Thoracic aorta (tissue), 2 donors: Measurements from ENCODE around the gene AOPEP. TPM values are rescaled to one million over a fixed set of nuclear protein-coding genes. Genes with fewer than 3 reads are reported as not detected.

Source experiments
- ATAC-seq: fragments of 150-250 bp; one replicate; pipeline ENCODE4 v1.8.0; 2017; ENCODE audit warnings: low read depth; ENCODE audit not compliant: insufficient number of reproducible peaks, low FRiP score
- DNase-seq: peaks from one replicate; pipeline ENCODE4 v3.0.0-alpha.2; 2020; ENCODE audit warnings: low spot score
- H3K27ac ChIP-seq, 2 donors: fragments of 200-600 bp; sonication (generic); 1 replicate in 1 of 2; 2 replicates in 1 of 2; pipeline ENCODE4 v1.5.1; 2016; ENCODE audit warnings: mild to moderate bottlenecking in 2 of 2, moderate library complexity in 2 of 2
- H3K27me3 ChIP-seq: fragments of 200-600 bp; sonication (generic); replicated peaks from 2 replicates; pipeline ENCODE4 v1.6.0; 2016; ENCODE audit warnings: mild to moderate bottlenecking; ENCODE audit not compliant: insufficient read depth
- H3K36me3 ChIP-seq: fragments of 200-600 bp; sonication (generic); one replicate; pipeline ENCODE4 v1.5.1; 2016
- H3K4me1 ChIP-seq, 2 donors: fragments of 200-600 bp; sonication (generic); 1 replicate in 1 of 2; 2 replicates in 1 of 2; pipeline versions ENCODE4 v1.5.1 to v1.6.0; 2016; ENCODE audit warnings: low read depth in 2 of 2, mild to moderate bottlenecking in 1 of 2; ENCODE audit not compliant: control insufficient read depth in 1 of 2
- H3K4me3 ChIP-seq: fragments of 200-600 bp; sonication (generic); 2 replicates; pipeline ENCODE4 v1.5.1; 2016; ENCODE audit warnings: mild to moderate bottlenecking
- H3K9me3 ChIP-seq: fragments of 200-600 bp; sonication (generic); 2 replicates; pipeline ENCODE4 v1.5.1; 2016
- total RNA-seq, 2 donors: library from RNA; depleted of rRNA; stranded (reverse); fragments of >200 nt; gene quantifications; one replicate each; pipeline versions ENCODE4 v1.1.0 to v1.2.3, GENCODE V29; 2016
- TF ChIP-seq, protein P1 (sequence below): fragments of 200-600 bp; sonication (generic); IDR thresholded peaks from one replicate; pipeline ENCODE4 v1.5.1; 2019; ENCODE audit warnings: antibody characterized with exemption

AOPEP gene
- total RNA-seq, 2 donors from 2014 or later = 494 to 668 TPM

DNA sequence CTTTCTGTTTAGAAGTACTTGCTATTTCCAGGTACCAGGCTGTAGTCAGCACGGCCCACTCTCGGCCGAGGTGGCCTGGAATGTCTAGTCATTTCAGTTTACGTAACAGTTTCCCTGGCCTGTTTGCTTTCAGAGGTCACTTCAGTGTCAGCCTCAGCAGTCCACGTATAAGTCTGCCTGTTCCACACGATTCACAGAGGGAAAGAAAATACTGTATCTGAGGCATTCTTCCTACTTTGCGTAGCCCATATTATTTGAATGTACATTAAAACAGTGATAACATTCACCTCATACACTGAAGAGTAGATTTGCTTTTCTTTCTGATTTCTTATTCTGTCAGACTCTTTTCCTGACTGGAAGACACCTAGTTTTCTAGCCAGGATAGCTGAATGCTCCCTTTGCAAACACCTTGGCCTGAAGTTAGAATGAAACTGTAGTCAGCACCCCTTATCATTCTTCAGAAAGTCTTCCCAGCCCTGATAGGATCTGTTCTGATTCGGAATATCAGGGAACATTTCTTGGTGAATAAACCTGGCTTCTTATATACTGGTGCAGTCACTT lies 140.9 kb downstream of the AOPEP start:
- Histone ChIP-seq H3K9me3 (no peaks in the 10 kb centered on the region), H3K27me3 (no peaks in the 10 kb centered on the region), H3K27ac (peak overlapping the region; percentile 87 to 91), H3K4me3 (peak overlapping the region; percentile 40), H3K36me3 (no peaks in the 10 kb centered on the region), H3K4me1 (peaks cover 32 to 85% of the 10 kb centered on the region in 2 donors)
- DNase-seq (peak; percentile 33), ATAC-seq (peak; percentile 63)
- TF ChIP-seq, protein P1, sequence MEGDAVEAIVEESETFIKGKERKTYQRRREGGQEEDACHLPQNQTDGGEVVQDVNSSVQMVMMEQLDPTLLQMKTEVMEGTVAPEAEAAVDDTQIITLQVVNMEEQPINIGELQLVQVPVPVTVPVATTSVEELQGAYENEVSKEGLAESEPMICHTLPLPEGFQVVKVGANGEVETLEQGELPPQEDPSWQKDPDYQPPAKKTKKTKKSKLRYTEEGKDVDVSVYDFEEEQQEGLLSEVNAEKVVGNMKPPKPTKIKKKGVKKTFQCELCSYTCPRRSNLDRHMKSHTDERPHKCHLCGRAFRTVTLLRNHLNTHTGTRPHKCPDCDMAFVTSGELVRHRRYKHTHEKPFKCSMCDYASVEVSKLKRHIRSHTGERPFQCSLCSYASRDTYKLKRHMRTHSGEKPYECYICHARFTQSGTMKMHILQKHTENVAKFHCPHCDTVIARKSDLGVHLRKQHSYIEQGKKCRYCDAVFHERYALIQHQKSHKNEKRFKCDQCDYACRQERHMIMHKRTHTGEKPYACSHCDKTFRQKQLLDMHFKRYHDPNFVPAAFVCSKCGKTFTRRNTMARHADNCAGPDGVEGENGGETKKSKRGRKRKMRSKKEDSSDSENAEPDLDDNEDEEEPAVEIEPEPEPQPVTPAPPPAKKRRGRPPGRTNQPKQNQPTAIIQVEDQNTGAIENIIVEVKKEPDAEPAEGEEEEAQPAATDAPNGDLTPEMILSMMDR = no peak

DNA sequence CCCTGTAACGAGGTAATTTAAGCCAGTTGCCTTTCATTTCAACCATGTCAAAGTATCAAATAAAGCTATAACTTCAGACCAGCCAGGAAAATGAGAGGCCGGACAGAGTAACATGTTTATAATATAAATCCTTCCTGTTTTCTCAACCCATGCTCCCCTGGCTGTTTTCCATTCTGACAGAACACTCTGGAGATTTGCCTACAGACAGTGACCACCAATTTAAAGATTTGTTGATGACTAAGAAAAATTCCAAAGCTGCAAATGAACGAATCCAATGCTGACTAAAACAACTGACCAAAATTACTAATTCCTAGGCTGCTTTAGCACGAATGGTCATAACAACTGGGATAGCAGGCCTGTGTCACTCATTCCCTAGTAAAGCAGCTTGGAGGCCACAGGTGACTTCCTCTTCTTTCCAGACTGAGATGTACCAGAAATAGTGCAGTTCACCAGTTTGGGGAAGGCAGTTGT lies 141.4 kb downstream of the AOPEP start:
- Histone ChIP-seq H3K27ac (peak overlapping the region; percentile 87 to 91), H3K36me3 (no peaks in the 10 kb centered on the region), H3K4me1 (peaks cover 32 to 90% of the 10 kb centered on the region in 2 donors), H3K27me3 (no peaks in the 10 kb centered on the region), H3K9me3 (no peaks in the 10 kb centered on the region), H3K4me3 (peak overlapping the region; percentile 40)
- TF ChIP-seq, protein P1 = no peak
- DNase-seq (no peak), ATAC-seq (no peak)

DNA sequence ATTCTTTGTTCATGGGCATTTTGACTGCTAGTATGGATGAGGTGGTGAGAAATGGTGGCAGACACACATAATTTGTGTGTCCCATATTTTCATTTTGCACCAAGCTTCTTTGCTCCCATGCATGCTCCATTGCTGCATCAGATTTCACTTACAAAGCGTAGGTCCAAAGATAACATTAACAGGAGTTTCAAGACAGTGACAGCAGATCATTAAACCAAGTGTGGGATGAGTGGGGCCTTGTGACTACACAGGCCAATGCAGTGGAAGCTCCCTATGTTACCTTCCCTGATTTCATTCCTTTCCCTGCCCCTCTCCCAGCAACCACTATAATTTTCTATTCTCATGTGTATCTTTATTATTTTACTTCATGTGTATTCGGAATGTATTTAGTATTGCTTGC lies 142.0 kb downstream of the AOPEP start:
- no peak for ATAC-seq
- Histone ChIP-seq H3K4me3 (no peak overlapping the region), H3K36me3 (no peaks in the 10 kb centered on the region), H3K27ac (peak overlapping the region; percentile 87 to 91), H3K4me1 (peaks cover 38 to 93% of the 10 kb centered on the region in 2 donors), H3K9me3 (no peaks in the 10 kb centered on the region), H3K27me3 (no peaks in the 10 kb centered on the region)
- DNase-seq = no peak
- TF ChIP-seq, protein P1 = no peak

DNA sequence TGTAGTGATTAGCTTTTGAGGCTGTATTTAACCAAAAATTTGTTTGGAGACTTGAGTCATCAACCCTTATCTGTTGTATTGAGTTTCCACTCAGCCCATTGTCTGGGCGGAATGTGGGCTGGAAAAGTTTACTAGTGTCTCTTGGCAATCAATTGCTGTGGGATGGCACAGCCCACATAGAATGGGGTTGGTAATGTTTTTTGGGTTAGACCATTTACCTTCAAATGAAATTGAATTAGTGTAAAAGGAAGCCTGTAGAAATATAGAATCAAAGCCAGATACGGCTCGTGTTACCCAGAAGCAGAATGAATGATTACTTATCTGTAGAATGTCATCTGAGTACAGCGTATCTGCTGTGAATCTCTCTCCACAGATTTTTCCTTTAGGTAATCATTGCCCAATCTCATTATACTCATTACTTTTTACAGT lies 142.9 kb downstream of the AOPEP start:
- DNase-seq (no peak), ATAC-seq (no peak)
- H3K9me3 ChIP-seq = no peaks in the 10 kb centered on the region
- no peaks in the 10 kb centered on the region for H3K27me3 ChIP-seq
- peaks cover 38 to 95% of the 10 kb centered on the region in 2 donors for H3K4me1 ChIP-seq
- no peaks in the 10 kb centered on the region for H3K36me3 ChIP-seq
- H3K27ac ChIP-seq = peak overlapping the region; percentile 87 to 91
- TF ChIP-seq, protein P1 = no peak
- H3K4me3 ChIP-seq = no peak overlapping the region

DNA sequence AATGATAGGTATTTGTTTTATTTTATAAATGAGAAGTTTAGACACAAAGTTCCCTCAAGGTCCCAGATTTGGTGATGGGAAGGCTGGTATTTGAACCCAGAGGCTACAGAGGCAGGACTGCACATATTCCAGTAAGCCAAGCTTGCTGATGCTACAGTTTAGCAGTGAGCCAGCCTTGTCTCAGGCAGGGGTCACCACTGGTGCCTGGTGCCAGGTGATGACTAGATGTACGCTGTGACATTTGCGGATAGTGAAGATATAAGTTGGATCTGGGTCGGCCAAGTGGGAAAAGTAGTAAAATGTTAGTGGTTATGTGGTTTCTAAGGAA lies 143.9 kb downstream of the AOPEP start:
- DNase-seq (no peak), ATAC-seq (no peak)
- H3K27me3 ChIP-seq = no peaks in the 10 kb centered on the region
- H3K27ac ChIP-seq = peak overlapping the region; percentile 39 to 52
- H3K36me3 ChIP-seq = no peaks in the 10 kb centered on the region
- no peak overlapping the region for H3K4me3 ChIP-seq
- TF ChIP-seq, protein P1 = no peak
- no peaks in the 10 kb centered on the region for H3K9me3 ChIP-seq
- H3K4me1 ChIP-seq = peaks cover 35 to 96% of the 10 kb centered on the region in 2 donors
